Measurements from ENCODE around the gene CREBZF.
A peak's percentile ranks its signal among the peaks of the same experiment; 100 is the strongest.

CREBZF gene, protein sequence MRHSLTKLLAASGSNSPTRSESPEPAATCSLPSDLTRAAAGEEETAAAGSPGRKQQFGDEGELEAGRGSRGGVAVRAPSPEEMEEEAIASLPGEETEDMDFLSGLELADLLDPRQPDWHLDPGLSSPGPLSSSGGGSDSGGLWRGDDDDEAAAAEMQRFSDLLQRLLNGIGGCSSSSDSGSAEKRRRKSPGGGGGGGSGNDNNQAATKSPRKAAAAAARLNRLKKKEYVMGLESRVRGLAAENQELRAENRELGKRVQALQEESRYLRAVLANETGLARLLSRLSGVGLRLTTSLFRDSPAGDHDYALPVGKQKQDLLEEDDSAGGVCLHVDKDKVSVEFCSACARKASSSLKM

DNA sequence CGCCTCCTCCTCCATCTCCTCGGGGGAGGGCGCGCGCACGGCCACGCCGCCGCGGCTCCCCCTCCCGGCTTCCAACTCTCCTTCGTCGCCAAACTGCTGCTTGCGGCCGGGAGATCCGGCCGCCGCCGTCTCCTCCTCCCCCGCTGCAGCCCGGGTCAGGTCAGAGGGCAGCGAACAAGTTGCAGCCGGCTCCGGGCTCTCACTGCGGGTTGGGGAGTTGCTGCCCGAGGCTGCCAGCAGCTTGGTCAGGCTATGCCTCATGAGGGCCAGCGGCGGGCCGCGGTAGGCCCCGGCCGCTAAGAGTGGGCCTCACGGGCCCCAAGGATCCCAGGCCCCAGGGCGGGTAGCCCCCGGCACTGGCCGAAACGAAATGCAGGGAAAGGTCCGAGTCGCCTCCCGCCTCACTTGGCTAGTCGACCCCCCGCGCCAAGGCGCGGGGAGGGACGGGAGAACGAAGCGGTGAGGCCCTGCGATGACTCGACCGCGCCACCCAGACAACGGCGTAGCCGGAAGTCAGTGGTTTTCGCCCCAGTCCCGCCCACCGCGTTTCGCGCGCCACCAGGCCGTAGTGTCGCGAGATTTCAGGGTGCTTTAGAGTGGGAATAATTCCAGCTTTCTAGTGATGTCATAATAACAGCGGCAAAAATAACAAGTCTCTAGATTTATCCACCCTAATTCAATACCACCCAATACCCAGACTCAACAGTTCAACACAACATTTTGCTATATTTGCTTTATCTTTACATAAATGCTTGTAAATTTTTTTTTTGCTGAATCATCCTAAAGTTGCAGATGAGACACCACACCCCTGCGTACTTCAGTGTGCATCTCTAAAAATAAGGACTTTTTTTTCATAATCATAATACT, at the start of gene CREBZF:
Gene CREBZF, minus strand, starts transcription at position 515 of the 867 bp plus-strand sequence. Its CDS starts 254 bp downstream, at position 261.
- DNase-seq: peak; percentile 98

DNA sequence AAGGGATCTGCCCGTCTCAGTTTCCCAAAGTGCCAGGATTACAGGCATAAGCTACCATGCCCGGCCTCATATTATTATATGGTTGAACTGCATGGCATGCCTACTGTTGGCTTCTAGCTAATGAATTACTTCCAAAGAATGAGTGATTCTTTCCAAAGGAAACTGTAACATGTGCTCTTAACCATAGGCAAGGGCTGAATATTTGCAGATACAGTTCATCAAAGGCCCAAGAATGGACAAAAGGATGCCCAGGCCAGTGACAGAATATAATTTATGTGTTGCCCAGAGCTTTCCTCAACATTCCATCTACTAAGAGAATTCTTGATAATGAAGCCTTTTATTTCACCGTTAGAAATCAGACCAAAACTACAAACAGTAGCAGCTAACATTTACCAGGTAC, 48.0 kb upstream of the CREBZF start:
- no peak for DNase-seq

DNA sequence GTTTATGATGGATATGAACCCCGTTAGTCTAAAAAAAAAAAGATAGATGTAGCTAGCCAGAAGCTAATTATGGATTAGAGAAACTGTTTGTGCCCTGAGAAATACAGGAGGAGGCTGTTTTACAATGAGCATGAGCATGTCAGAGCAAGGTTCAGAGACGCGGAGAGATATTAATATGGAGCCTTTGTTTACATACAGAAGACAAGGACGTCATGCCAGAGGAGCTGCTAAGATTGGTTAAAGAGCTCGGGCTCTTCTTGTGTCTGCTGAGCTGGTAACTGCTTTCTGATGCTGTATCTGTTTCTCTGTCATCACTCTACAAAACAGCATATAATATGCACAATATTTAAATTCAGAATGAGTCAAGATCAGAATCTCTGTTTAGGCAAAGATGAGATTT, 46.0 kb upstream of the CREBZF start:
- no peak for DNase-seq

DNA sequence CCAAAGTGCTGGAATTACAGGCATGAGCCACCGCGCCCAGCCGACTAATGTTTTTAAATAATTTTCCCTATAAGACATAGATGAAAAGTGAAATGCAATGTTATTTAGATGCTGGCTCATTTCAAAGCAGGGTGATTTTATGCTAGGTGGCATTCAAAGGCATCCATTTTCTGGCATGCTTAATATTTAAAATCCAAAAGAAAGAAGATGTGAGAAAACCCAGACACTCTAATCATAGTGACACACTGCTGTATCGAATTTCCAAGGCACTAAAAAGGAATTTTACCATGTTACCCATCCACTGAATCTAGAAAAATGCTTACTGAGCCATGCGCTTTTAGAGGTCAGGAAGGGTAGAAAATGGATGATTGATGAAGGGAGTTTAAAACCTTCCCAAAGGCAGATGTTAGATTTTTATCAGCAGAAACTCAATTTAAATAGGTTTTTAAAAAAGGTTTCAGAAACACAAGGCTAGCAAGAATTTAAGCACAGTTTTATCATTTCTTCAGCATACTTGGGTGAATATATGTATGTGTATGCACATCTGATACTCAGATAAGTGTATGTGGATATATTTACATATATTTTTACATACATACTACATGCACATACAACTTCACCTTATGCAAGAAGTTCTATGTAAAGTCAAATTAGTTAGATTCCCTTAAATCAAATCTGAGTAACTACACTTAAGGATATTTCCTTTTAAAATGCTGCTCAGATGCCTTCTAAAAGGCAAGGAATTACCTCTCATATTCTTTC, 45.2 kb upstream of the CREBZF start:
- DNase-seq: no peak

DNA sequence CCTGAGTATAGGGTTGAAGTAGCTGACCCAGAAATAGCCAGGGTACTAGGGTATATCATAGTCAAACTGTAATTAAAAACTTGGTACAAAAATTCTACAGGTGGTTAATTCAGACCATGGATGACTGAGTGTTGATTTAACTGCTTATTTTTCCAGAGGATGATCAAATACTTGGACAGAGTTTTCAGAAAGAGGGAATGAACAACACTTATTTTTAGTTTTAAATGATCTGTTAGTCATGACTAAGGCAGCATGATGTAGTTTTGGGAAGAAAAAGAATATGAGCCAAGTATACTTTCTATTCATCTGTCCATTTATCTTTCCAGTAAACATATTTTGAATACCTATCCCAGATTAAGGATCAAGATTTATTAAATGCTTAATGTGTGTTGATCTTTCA, 40.9 kb upstream of the CREBZF start:
- no peak for DNase-seq

DNA sequence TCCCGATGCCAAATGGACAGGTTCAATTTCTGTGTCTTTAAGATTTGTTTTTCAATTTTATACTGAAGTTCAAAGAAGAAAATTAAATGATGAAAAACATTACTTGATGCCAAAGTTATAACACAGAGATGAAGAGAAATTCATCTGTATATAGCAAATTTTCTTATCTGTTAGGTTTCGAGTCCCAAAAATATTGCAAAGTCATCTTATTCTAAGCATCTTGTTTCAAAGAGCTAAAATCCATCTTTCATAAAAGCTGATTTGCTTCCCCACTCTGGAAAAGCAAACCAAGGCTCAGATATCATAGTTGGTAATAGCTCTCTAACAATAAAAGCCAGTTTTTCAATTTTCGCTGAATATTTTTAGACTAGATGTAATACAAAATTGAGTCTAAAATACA, 40.0 kb upstream of the CREBZF start:
- no peak for DNase-seq

DNA sequence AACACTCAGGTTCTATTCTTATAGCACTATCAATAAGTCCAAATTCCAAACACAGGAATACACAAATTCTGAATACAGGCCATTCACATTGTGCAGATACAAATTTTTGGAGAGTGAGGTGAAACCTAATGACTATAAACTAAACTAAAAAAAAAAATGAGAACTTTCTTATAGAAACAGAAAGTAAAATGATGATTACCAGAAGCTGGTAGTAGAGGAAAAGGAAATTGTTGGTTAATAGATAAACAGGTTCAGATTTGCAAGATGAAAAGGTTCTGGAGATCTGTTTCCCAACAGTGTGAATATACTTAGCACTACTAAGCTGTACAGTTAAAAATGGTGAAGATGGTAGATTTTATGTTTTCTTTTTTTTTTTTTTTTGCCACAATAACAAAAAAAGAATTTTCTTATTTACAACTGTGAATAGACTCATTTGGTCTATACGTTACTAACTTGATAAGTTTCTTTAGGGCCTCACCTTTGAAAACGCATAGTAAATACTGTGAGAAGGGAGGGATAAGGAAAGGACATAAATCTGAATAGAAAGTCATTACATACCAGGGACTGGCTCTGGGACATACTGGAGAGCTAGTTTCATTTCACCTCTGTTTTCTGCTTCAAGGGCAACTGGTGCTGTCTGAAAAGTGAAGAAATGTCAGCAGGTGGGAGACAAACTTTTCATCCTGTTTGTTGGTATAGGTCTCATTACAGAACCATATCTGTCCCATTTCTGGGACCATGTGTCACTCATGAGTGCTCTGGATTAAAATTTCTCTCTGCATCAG, 35.2 kb upstream of the CREBZF start:
- no peak for DNase-seq

DNA sequence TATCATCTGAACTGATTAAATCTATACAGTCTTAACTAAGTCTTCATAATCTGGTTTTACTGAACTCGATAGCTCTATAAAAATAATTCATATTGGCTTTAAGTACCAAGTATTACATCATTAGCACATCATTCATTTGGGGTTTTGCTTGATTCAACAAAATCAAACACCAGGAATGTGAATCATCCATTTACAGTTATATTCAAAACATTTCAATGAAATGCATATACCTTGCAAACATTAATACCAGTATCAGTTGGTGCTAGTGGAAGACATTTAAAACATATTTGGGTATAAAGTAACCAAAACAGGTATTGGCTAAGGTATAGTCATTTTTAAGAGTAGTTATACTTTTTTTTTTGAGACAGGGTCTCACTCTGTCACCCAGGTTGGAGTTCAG, 33.3 kb upstream of the CREBZF start:
- DNase-seq: no peak

DNA sequence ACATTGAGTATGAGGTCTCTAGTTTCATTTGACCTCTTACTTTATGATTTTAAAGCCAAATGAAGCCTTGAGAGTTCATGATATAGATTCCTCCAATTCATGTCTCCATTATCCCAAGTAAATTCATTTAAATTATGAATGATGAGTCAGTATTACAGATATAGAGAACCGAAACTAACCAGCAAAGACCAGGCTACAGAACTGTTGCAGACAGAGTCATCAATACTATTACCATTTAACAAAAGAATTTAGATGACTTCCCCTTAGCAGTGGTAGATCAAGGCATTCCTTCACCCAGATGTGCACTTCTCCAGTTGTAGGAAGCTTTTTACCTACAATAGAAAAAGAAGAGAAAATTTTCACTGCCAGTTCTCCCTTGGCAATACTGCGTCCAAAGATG, 32.8 kb upstream of the CREBZF start:
- no peak for DNase-seq

DNA sequence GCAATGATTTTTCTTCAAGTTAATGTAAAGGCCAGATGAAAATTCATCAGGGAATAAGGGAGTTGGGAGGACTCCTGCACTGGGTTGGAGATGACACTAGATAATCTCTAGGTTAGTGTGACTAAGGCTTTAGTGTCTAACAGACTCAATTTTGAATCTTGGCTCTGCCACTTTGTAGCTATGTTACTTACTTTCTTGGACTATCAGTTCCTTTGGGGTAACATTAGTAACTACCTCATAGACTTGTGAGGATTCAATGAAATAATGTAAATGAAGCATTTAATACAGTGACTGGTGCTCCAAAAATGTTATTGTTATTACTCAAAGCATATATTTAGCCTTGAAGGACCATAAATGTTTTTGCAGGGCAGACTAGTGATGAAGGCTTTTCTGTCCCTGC, 30.6 kb upstream of the CREBZF start:
- DNase-seq: no peak

DNA sequence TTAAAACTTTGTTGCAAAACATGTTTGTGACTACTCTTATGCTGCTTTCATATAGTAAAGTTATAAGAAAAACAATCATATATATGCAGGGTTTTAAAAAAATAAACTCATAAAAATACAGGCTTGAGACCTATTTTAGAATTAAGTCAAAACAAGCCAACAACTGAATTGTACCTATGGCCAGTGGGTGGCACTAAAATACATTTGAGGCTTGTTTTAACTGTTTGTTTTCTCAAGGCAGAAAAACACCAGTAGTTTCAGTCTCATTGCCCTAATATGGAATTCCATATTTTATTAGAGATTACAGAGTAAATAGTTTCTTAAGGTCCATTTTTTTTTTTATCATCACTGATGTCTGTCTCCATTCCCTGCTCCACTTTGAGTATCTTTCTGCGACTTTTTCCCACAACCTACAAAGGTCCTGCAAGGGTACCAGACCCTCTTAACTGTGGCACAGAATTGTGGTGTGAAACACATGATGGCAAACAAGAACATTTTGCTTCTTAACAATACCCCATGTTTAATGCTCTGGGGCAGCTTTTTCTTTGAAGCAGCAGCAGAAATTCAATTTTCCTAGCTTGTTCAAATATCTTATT, 29.6 kb upstream of the CREBZF start:
- peak; percentile 24 for DNase-seq

DNA sequence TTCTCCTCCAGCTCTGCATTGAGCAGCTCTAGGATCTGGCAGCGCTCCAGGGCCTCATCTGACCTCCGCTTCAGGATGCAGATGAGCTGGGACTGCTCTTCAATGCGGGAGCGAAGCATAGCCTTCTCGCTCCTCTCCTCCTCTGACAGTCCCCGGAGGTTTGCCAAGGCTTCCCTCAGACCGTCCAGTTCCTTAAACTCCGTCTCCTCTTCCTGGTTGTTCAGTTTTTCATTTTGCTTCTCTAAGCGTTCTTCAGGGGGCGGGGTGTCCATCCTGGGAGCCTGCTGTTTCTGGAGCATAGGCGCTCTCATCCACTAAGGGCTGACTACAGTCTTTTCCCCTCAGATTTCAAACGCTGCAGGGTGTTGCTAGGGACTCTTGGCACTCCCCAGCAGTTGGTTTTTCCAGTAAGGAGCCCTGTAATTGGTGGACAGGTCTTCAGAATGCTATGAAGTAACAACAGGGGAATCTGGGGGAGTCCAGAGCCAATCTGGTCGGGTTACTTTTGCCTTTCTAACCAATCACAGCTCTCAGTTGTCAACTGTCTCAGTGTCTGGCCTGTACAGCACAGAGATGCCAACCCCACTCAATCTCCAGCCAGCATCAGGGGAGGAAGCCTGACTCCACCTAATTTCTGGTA, 21.0 kb upstream of the CREBZF start, which contains the start of gene CCDC89:
Gene CCDC89, minus strand, starts transcription at position 376 of the 640 bp plus-strand sequence. Its CDS starts 65 bp downstream, at position 311.
- DNase-seq: no peak

DNA sequence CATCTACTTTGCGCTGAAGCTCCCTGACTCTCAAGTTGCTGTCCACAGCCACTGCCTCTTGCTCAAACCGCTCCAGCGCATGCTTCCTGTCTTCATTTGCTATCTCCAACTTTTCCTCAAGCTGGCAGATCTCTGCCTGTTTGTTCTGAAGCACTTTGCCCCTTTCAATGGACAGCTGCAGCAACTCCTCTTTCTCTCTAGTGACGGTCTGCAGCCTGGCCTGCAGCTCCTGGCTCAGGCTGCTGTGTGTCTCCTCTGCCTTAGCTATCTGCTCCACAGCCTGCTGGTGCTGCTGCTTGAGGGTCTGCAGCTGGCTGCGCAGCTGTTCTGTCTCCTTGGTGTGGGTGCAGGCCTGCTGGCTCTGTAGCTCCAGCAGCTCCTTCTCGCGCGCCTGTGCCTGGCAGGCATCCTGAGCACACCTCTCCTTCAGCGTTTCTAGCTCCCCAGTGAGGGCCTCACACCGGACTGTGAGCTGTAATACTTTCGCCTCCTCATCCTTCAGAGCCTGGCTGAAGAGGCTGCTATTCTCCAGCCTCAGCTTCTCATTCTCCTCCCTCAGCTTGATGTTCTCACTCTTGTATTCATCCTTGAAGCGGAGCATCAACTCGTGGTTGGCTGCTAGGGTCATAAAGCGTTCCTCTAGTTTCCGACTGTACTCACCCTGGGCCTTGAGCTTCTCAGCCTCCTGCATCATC, 20.3 kb upstream of the CREBZF start:
- DNase-seq: no peak

DNA sequence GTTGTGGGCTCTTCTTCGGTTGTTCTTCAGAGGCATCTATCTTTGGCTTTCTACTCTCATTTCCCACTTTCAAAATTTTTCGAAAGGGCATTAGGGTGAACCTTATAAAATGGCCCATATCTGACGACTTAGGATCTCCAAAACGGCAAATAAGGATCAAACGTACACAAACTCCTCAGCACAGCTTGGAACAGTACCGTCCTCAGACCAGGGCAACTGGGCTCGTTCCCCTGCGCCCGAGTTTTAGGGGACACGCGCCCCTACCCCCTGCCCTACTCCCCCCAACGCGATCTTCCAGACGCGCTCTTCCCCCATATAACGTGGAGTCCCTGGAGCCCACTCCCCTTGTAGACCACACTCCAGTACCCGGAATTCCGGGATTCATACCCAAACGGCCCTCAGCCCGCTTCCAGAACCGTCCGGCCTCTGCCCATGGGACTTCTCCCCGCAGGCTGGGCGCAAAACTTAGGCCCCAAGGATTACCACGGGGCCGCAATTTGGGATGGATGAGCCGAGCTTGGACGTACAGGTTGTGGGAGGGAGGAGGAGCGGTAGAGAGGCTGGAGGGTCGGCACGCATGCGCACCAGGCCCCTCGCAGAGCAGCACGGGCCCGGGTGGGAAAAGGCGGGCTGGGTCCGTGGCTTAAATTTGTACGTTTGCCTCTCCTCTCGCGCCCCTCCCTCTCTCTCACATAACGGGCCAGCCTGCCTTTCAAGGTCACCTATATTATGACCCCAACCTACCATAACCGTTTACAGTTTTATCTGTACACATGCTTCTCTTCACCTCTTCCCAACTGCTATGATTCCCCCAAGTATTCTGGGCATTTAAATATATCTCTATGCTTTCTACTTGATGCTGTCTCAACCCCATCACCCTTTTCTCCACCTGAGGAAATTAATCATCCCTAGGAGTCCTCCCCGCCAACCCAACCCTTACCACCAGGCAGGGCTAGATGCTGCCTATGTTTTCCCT, 17.7 kb upstream of the CREBZF start:
- DNase-seq: peak; percentile 31

DNA sequence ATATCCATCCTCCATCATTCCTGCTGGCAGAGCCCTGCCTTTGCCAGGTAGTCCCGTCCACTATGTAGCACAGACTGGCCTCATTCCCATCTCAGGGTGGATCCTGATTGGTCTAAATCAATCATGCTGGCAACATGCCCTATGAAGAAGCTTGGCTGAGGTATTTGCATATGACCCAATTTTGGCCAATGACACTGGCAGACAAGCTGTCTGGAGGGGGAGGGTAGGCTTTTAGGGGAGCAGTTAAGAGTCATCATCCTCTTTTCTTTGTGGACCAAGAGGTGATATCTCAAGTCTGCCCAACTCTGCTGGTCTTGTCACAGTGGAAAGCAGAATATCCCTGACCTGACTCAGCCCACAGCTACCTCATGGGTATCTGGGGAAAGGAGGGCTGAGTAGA, 16.0 kb upstream of the CREBZF start:
- DNase-seq: no peak

DNA sequence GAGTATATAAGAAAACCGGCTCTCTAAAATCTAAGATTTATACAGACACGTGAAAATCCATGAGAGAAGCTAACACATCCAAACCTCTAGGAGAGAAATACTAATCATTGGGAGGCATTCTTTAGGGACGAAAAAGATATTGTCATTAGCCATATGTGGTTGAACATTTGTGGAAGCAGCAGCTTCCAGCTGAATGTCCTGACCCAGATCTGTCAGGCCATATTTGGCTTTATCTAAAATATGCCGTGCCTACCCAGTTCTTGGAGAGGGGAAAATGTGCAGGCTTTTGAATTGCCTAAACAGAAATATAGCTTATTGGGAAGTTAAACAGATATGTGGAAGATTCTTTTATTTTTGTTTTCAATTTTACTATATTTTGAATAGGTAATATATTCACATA, 14.6 kb upstream of the CREBZF start:
- DNase-seq: no peak

DNA sequence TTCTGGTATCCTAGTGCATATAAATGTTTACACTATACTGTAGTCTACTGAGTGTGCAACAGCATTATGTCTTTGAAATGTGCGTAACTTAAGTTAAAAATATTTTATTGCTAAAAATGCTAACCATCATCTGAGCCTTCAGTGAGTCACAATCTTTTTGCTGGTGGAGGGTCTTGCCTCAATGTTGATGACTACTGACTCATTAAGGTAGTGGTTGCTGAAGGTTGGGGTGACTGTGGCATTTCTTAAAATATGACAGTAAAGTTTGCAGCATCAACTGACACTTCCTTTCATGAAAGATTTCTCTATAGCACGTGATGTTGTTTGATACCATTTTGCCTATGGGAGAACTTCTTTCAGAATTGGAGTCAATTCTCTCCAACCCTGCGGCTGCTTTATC, 8.5 kb upstream of the CREBZF start:
- no peak for DNase-seq

DNA sequence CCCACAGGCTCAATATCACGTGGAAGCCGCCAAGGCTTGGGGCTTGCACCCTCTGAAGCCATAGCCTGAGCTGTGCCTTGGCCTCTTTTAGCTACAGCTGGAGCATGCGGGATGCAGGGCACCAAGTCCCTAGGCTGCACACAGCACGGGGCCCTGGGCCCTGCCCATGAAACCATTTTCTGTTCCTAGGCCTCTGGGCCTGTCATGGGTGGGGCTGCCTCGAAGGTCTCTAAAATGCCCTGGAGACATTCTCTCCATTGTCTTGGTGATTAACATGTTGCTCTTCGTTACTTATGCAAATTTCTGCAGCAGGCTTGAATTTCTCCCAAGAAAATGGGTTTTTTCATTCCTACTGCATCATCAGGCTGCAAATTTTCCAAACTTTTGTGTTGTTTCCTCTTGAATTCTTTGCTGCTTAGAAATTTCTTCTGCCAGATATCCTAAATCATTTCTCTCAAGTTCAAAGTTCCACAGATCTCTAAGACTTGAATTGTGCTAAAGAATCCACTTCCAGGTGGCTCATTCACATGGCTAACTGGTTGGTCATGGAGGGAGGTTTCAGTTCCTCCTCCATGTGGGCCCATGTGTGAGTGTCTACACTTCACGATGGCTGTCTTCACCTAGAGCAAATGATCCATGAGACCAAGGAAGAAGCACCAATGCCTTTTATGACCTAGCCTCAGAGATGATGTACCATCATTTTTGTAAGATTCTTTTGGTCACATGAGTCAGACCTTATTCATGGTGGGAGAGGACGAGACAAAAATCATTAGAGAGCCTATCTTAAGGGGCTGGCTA, 7.4 kb upstream of the CREBZF start:
- DNase-seq: no peak

Data from suppressor macrophage treated with lipopolysaccharide for 4 hours (primary cell).